GM12873 (cell line): Measurements from ENCODE around the gene LTB4R2.
A peak's percentile ranks its signal among the peaks of the same experiment; 100 is the strongest.

Experiments used
- TF ChIP-seq, protein P1 (sequence below): IDR thresholded peaks from 2 replicates; pipeline ENCODE4 v1.5.1; 2012; ENCODE audit warnings: low read depth, mild to moderate bottlenecking, moderate library complexity, low read length, control low read depth; ENCODE audit not compliant: insufficient read depth; ENCODE audit errors: missing control alignments

LTB4R2 gene

DNA sequence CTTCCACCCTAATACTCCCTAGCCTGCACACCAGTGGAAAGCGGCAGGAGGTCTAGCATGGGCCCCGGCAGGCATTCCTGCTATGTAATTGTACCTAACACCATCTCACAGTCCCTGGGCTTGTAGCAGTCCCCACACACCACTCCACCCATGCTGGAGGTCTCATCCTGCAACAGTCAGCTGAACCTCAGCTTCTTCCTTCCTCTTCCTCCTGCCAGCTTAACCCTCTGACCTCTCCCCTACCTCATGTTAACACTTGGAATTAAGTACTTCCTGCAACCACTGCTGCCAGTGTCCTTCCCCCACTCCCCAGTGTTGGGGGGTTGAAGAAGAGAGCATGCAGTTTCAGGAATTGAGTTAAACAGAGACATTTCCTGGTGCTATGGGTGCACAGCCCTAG, 17.4 kb downstream of the LTB4R2 start:
- TF ChIP-seq, protein P1, sequence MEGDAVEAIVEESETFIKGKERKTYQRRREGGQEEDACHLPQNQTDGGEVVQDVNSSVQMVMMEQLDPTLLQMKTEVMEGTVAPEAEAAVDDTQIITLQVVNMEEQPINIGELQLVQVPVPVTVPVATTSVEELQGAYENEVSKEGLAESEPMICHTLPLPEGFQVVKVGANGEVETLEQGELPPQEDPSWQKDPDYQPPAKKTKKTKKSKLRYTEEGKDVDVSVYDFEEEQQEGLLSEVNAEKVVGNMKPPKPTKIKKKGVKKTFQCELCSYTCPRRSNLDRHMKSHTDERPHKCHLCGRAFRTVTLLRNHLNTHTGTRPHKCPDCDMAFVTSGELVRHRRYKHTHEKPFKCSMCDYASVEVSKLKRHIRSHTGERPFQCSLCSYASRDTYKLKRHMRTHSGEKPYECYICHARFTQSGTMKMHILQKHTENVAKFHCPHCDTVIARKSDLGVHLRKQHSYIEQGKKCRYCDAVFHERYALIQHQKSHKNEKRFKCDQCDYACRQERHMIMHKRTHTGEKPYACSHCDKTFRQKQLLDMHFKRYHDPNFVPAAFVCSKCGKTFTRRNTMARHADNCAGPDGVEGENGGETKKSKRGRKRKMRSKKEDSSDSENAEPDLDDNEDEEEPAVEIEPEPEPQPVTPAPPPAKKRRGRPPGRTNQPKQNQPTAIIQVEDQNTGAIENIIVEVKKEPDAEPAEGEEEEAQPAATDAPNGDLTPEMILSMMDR: no peak

DNA sequence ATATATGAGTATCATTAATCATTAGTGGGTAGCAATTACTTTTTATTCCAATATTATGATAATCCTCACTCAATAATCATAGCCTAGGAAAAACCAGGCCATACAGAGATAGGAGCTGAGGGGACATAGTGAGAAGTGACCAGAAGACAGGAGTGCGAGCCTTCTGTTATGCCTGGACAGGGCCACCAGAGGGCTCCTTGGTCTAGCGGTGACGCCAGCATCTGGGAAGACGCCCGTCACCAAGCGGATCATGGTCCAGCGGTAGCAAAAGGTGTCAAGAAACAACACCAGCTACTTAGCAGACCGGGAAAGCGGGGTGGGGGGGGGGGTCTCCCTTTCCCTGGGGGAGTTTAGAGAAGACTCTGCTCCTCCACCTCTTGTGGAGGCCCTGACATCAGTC, 18.0 kb downstream of the LTB4R2 start:
- TF ChIP-seq, protein P1: peak; percentile 45

GRCh38 chr14:24329073-24329663, 19.2 kb downstream of the LTB4R2 start:
- TF ChIP-seq, protein P1: no peak

DNA sequence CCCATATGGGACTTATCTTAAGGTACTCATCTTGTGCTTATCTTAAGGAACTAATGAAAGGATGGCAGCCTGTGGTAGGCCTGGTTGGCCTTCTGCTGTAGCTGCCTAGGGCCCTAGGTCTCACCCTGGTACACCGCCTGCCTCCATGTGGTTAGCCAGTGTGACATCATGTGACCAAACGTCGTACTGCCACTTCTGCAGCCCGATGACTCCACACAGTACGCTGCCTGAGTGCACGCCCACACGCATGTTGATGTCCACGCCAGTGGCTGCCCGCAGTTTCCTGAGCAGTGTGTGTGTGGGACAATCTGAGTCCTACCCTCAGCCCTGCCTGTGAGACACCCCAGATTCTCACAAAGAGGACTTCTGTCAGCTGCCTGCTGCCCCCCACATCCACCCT, 19.8 kb downstream of the LTB4R2 start:
- TF ChIP-seq, protein P1: no peak

DNA sequence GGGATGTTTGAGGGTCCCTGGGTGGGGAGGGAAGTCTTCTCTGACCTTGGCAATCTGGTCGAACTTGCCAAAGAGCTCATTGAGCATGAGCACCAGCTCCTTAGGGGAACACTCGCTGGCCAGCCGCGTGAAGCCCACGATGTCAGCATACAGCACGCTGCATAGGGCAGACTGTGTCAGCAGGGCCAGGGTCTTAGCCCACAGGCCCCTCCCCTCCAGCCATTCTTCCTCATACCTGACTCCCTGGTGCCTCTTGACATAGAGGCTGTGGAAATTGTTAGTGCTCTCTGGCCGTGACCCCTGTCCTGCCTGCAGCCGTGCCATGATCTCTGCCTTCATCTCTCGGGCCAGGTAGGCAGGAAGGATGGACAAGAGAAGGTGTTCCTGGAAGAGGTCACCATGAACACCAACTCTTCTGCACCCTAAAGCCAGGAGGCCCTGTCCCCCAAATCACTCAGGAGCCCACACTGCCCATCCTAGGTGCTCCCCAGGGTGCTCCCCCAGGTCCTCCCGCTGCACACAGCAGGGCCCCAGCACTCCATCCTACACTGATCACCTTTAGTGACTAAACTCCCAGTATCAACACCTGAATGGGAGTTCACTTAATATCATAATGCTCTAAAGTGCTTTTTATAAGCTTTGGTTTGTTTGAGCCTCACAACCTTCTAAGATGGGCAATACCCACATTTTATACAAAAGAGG, 21.2 kb downstream of the LTB4R2 start:
- TF ChIP-seq, protein P1: no peak

DNA sequence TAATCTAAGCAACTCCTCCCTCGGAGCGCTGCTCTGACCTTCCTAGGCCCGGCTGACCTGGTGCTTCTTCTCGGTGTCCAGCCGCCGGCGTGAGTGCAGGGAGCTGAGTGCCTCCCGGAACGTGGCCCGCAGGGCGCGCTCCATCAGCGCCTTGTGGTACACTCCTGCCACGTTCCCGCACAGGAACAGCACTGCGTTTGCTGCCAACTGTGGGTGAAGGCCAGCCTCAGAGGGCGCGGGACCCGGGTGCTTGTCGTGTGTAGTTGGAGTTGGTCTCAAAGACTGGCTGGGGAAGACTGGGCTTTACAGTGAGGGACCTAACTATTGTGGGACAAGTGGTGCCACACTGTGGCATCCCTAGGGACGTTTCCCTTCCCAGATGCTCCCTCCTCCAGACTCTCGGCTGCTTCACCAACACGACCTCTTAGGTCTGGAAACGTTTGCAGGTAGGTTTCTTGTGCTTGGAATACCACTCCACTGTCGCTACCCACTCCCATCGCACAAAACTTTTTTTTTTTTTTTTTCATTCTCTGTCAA, 21.9 kb downstream of the LTB4R2 start:
- TF ChIP-seq, protein P1: no peak

DNA sequence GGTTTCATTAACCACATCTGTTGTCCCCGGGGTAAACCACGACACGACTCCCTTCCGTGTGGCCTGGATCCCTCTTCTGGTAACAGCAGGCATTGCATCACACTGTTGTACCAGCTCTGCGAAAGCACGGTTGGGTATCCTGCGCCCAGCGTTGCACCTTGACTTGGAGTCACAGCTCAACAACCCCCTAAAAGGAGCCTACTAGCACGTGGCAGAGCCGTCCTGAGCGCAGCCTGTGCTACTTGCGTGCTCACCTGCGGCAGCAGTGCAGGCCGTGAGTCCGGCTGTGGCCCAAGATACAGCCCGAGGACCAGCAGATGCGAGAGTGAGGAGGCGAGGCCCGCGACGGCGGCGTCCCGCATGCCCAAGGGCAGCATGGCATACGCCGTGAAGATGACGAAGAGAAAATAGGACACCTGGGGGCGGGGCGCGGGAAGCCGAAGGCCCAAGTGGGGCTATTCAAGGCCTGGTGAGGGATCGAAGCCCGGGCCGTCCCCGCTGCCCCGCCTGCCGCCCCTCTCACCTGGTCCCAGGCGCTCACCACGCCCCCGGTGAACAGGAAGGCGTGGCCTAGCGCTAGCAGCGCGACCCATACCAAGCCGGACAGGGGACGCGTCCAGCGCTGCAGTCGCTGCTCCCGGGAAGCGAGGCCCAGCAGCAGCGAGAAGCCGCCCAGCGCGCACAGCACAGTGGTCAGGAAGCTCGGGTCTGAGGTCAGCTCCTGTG, 22.5 kb downstream of the LTB4R2 start:
- TF ChIP-seq, protein P1: peak; percentile 88
